G401.6 (cell line): Measurements from ENCODE around the gene SLC25A53.
"Not testable (repeated sequence)": the region's sequence is repeated elsewhere in the genome, so short reads cannot be mapped to it uniquely, and the experiment has no call there.

Source experiments
- FAIRE-seq: peaks from 2 replicates; lab custom pipeline; 2012; peaks lifted over from hg19 to GRCh38; lab: Jason Lieb, UNC

The SLC25A53 gene

GRCh38 chrX:104054956-104055355, 101.9 kb downstream of the SLC25A53 start:
- not testable (repeated sequence) for FAIRE-seq
